Cardiac septum (tissue), 1 donor: Measurements from ENCODE around the gene ADAMTS17. TPM values are rescaled to one million over a fixed set of nuclear protein-coding genes. Genes with fewer than 3 reads are reported as not detected.

Experiments used
- DNase-seq: peaks from one replicate; pipeline ENCODE4 v3.0.0-alpha.2; 2020; ENCODE audit warnings: low spot score
- intact Hi-C: fragments of 100-400 bp; cut with DNase I; formaldehyde crosslinking; loops from one replicate; pipeline ENCODE4 v1.14.0; 2022
- total RNA-seq: library from RNA; stranded (reverse); fragmentation: NEBNext Ultra II Directional; extraction: Animal tissue kit (Norgen Biotek cat#: 25700); gene quantifications from one replicate; pipeline ENCODE4 v1.2.1, GENCODE V29; 2021
- donor health status: DM: no; HTN: no; CAD: no.

Gene ADAMTS17
- total RNA-seq, 1 donor from 2014 or later: 0.67 TPM

DNA sequence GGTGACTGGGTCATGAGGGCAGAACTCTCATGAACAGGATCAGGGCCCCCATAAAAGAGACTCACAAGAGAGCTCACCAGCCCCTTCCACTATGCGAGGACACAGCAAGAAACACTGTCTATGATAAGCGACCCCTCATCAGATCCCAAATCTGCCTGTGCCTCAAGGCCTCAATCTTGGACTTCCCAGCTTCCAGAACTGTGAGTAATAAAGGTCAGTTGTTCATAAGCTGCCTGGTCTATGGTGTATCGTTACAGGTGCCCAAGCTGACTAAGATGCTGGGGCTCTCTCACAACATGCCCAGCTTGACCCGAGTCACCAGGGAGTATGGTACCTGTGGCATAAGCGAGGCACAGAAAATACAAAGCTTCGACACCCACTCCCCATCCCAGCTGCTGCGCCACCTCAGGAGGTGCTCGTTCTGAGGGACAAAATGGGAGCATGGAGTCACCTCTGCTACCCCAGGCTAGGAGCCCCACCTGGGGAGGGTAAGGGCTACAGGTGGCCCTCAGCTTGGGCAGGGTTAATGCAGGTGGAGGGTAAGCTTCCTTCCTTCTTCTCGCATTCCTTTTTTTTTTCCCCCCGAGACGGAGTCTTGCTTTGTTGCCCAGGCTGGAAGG is 234.1 kb downstream of the ADAMTS17 start:
- DNase-seq: peak; percentile 33

DNA sequence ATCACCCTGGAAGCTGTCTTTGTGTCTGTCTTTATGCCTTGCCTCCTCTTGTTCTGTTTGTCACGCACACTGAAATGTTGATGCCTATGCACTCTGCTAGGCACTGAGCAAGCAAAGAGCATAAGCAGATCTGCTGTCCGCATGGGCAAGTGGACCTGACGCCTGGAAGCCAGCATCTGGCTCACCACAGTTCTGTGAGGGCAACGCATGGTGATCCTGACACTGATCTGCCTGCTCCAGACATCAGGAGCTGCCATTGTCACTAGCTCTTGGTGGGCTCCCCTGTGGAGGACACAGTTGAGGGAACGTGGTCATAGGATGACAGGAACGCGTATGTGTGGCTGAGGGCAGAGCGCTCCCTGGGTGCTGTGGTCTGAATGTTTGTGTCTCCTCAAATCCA is 234.6 kb downstream of the ADAMTS17 start:
- intact Hi-C loops: no loop called here
- DNase-seq: peak; percentile 75

More for the DNA sequence above, 234.1 kb downstream of the ADAMTS17 start:
- intact Hi-C loops: no loop called here

DNA sequence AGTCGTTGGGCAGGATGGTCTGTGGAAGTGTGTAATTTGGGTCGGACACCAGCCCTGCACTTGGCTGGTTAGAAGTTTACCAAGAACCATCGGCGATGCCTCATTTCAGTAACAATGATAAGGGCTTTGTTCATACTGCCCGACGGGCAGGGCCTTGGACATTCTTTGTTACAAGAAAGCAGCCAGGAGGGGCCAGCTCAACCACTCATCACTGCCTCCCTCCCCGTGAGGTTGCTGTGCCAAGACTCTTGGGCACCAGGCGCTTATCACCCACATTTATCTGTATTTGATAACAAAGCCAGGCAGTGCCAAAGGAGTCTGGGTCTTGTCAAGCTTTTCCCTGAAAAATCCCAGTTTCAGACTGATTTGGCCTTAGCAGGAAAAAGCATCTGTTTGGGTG is 235.0 kb downstream of the ADAMTS17 start:
- intact Hi-C loops: no loop called here
- no peak for DNase-seq

DNA sequence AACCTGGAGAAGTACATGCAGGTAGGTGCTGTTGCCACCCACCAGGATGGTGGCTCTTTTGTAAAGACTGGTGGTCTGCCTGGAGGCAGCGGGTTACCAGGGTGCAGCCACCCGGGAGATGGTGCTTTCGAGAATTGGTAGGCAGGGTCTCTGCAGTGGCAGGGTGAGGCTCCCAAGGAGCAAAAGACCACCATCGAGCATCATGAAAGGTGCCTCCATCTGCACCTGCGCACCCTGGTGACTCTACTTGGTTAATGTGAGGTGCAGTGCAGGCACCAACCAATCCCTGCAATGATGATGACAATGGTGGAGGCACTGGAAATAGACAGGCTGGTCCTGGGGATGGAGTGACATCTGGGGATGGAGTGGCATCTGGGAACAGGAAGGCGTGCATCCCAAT is 236.7 kb downstream of the ADAMTS17 start:
- peak; percentile 73 for DNase-seq
- intact Hi-C loops: no loop called here

DNA sequence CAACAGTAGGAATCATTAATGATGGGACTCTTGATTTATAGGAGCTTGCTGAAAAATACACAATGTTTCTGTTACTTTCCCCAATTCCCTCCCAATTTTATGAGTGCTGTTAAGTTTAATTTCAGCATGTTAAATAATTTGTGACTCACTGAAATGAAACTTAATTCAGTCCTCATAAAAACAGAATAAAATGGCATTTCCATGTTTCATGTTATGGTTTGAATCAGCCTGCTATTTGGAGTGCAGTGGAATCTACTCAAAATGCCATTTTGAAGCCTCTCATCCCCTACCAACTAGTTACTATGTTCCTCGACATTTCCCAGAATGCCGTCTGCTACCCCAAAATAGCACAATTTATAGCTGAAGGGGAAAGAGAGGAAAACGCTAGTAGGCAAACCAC is 237.5 kb downstream of the ADAMTS17 start:
- DNase-seq: no peak
- intact Hi-C loops: no loop called here

DNA sequence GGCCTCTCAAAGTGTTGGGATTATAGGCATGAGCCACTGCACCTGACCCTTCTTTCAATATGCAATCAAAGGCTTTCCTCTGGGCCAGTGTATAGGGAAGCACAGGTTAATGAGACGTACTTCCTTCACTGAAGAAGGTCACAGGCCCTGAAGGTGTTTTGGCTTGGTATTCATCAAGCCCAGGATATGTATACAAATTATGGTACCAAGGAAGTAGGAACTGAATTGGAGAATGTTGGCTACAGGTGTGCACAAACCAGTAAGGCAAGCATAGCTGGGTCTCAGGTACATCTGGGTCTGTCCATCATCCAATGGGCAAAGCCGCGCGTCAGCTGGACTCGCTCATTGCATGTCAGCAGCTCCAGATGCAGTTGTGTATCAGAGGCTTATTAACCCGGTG is 237.9 kb downstream of the ADAMTS17 start:
- no peak for DNase-seq

DNA sequence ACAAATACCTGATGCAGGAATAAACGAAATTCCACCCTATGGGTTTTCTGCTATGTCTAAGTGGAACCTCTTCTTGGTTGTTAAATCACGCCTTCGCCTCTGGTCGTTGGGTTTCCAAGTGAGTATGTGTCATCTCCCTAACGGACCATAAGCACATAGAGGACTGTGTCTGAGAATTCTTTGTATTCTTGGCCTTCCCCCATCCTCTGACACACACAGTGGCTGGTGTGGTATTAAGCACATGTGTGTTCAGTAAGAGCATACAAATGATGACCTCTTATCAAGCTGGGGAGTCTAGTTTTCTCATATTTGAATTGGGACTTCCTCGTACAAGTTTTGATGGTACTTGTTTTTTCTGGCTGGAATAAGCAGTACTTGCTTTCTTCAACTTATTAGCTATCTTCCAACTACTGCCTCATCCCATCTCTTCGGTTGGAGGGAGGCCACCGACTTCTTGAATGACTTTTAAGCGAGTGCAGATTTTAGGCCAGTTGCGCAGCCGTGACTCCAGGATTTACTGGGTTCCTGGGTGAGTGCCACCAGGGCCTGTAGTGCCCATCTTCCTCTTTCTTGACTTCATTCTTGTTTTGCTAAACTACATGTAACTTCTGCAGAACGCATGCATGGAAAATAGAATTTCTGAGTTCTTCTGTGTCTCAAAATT is 240.2 kb downstream of the ADAMTS17 start:
- DNase-seq: peak; percentile 59
- intact Hi-C loops: no loop called here

More for the DNA sequence above, 237.9 kb downstream of the ADAMTS17 start:
- intact Hi-C loops: no loop called here

DNA sequence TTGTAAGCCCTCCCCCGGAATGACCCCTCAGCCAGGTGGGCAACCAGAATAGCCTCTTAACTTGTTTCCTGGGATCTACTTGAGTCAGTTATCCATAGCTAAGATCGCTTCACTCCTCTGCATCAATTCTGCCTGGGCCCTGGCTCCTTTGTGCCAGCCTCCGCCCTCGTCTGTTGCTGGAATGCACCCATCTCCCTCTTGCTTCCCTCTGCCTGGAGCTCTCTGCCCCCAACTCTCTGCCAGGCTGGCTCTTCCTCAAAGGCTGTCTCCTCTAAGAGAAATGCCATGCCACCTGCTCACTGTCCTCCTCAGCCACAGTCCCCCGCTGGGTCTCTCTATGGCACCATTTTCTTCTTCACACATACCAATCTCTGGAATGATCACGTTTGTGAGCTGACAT is 240.8 kb downstream of the ADAMTS17 start:
- intact Hi-C loops: no loop called here
- peak; percentile 51 for DNase-seq

DNA sequence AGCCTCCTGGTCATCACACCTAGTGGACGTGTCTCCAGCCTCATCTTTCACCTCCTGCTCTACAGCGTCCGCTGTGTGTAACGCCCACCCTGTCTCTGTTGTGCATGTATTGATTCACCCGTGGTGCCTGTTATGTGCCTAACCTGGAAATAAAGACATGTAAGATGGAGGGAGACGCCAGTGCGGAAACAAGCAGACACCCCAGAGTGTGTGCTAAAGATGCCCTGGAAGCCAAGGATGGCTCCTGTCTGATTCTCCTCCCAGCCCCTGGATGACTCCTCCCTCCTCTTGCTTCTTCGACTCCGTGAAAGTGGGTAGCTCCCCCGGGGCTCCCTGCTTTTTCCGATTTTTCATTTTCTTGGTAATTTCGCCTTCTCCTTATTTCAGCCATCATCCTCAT is 241.8 kb downstream of the ADAMTS17 start:
- peak; percentile 61 for DNase-seq
- intact Hi-C loops: no loop called here

DNA sequence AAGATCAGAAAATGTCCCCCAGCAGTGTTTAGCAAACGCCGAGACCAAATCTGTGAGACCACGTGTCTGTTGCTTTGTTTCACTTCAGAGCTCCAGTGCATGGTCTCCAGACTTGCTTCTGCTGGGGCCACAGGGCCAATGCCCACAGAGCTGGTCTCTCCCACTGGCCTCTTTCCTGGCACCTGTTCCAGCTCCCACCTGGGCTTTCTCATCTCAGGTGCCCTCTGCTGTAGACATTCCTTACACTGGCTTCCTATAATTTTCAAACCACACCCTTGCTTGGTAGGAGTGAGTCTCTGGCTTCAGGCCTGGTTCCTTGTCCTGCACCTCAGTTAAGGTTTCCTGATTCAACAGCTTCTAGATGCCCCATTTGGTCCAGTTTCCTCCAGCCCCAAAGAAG is 243.1 kb downstream of the ADAMTS17 start:
- intact Hi-C loops: no loop called here
- no peak for DNase-seq

DNA sequence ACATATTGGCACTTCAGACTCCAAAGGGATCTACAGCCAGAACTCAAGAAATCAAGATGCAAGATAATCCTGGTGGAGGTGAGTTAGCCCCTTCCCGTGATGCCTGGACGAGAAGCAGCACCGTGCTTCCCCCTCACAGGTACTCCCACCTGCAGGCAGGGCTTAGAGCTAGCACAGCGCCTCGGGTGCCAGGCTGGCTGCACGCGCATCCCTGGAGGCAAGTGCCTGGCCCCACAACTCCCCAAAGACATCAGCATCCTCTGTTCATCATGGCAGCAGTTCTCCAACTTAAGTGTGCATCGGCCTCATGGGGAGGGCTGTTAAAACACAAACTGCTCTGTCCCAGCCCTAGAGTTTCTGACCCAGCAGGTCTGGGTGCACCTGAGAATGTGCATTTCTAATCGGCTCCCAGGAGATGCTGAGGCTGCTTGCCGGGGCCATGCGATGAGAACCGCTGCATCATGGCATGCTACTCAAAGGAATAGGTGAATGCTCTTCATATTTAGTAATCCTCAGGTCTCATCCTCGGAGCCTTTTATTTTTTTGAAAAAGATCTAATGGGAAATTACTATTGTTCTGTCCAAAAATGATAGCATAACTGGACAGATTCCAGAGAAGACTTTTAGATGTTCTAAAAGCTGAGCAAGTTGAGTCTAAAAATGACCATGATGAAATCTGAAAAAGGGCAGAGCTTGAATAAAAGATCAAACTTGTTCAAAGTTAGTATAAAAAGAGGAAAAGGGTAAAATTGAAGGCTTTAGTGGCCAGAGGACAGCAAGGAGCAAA is 244.2 kb downstream of the ADAMTS17 start:
- intact Hi-C loops: no loop called here
- DNase-seq: no peak

DNA sequence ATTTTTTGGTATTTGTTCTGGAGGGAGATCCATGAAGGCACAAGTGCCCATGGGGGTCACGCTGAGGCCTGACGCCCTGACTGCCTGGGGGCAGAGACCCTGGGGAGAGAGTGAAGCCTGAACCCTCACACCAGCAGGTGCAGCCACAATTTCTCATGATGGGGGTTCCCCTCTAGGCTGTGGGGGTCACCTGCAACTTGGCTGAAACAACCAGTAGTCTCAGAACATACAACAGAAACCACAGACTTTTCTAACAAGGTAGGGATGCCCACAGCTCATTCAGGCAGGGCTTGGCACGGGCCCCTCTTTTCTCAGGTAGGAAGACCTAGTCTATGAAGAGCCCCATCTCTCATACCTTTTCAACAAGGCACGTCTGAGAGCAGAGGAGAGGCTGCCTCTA is 245.1 kb downstream of the ADAMTS17 start:
- intact Hi-C loops: no loop called here

DNA sequence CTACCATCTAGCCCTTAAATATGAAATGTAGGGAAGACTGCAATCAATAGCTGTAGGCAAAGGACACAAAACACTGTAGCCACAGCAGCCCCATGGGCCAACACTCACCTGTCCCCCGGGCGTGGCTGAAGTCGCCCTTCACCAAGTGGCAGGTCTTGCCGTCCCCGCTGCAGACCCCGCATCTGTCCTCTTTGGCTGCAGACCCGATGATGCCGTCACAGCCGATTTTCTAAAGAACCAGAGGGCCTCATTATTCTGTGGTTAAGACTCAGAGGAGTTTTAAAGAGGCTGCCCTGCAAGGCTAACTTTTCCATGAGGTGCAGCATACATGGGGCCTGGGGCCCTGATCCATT is 245.6 kb downstream of the ADAMTS17 start:
- DNase-seq: no peak
- intact Hi-C loops: no loop called here

More for the DNA sequence above, 245.1 kb downstream of the ADAMTS17 start:
- no peak for DNase-seq

DNA sequence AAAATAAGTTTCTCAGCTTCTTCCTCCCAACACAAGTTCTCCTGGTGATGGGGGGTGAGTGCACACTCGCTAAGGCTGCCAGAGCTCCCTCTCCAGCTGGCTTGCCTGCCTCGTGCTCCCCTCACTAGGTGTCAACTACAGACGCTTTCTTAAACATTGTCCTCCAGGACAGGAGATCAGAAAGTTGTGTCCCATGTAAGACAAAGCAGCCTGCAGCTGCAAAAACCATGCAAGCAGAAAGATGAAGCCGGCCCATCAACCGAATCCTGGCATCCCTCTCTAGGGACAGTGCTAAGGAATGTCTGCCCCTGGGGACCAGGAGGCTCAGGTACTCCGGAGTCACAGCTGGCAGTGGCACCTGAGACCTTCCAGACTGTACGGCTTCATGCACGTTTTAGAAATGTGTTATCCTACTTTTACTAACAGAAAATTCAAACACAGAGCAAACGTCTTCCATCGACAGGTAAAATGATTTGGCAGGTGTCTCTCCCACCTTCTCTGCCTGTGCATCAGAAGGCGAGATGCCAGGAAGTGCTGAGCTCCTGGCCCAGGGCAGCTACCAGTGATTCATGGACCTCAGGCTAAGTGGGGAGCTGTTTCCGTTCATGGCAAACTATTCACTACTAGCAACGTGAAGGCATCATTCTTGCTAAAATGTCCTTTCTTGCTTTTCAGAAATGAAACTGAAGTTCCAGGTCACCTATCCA is 246.1 kb downstream of the ADAMTS17 start:
- no peak for DNase-seq
- intact Hi-C loops: no loop called here

DNA sequence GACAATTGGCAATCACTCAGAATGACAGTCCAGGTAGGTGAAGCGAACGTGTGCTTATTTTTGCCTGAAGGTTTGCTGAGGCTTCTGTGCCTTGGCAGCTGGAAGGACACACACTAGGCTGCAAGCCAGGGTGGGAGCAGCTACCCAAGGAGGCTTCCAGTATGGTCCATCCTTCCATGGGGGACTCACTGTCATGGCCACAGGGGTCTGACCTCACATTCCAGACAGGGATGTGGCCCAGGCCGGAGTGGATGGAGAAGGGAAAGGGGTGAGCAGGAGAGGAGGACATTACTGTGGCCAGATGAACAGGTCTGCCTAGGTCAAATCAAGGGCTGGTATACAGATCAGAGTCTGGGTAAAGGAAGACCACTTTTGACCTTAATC is 247.7 kb downstream of the ADAMTS17 start:
- intact Hi-C loops: no loop called here
- no peak for DNase-seq

DNA sequence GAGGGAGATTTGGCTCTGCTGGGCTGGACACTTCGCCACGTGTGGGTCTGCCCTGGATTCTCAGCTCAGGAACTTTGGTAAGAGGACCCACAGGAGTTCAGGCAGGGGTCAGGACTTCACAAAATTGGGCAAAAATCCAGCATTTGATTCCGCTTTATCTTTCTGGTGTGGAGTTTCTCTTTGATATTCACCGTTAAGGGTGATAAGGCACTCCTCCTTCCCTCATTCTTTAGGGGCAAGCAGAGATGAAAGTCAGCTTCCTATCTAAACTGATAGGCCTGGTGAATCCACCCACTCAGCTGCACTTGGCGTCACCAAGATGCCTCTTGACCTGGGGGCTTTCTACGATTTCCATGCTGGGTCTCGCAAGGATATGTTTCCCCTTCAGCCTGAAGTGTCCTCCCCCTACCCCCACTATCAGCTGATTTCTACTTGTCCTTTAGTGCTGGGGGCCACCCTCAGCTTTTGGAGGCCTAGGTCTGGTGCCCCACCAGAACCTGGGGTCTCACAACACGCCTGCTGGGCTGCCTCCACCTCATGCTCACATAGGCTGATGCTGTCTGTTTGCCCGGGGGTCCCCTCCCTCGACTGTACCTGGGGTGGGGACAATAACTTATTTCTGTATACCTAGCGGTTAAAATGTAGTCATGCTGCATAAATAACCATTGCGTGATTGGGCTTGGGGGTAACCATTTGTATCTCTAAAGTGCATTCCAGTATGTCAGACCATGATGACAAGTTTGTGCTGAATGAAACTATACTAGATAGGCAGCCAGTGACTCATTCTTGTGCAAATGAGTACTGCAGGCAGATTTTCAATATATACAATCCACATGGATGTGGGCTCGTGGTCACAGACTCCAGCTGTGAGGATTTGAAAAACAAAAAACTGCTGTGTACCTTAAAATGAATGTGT is 248.3 kb downstream of the ADAMTS17 start:
- DNase-seq: no peak
- intact Hi-C loops: no loop called here

DNA sequence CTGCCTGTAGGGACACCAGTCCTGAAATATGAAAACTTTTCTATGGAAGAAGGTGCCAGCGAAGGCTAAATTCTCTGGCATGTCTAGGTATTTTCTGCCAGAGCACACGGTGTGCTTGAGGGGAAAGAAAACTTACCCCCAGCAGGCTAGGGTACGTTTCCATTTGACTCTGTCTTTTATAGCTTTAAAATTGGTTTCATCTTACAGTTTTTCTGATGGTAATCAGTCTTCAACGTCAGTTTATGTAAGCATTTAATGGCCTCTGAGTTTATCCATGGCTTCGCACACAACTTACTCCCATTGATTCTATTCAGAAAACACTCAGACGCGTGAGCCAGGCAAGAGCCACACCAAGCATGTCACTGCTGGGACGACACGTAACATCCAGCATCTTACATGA is 249.7 kb downstream of the ADAMTS17 start:
- intact Hi-C loops: no loop called here
- no peak for DNase-seq

DNA sequence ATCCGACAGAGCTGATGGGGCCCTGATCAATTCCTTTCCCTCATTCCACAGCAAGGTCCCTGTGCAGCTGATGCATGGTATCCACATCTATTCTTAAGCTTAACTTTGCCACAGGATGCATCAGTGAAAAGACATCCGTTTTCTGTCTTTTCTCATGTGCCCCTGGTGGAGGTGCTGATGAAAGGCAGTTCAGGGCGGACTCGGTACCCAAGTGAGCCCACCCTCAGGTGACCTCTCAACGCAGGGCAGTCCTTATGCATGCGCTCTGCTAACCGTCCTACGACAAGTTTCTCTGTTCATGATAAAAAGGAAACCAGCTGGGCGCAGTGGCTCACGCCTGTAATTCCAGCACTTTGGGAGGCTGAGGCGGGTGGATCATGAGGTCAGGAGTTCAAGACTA is 251.4 kb downstream of the ADAMTS17 start:
- DNase-seq: no peak
- intact Hi-C loops: no loop called here
